Measurements from ENCODE around the gene BRCA2.

BRCA2 gene, protein sequence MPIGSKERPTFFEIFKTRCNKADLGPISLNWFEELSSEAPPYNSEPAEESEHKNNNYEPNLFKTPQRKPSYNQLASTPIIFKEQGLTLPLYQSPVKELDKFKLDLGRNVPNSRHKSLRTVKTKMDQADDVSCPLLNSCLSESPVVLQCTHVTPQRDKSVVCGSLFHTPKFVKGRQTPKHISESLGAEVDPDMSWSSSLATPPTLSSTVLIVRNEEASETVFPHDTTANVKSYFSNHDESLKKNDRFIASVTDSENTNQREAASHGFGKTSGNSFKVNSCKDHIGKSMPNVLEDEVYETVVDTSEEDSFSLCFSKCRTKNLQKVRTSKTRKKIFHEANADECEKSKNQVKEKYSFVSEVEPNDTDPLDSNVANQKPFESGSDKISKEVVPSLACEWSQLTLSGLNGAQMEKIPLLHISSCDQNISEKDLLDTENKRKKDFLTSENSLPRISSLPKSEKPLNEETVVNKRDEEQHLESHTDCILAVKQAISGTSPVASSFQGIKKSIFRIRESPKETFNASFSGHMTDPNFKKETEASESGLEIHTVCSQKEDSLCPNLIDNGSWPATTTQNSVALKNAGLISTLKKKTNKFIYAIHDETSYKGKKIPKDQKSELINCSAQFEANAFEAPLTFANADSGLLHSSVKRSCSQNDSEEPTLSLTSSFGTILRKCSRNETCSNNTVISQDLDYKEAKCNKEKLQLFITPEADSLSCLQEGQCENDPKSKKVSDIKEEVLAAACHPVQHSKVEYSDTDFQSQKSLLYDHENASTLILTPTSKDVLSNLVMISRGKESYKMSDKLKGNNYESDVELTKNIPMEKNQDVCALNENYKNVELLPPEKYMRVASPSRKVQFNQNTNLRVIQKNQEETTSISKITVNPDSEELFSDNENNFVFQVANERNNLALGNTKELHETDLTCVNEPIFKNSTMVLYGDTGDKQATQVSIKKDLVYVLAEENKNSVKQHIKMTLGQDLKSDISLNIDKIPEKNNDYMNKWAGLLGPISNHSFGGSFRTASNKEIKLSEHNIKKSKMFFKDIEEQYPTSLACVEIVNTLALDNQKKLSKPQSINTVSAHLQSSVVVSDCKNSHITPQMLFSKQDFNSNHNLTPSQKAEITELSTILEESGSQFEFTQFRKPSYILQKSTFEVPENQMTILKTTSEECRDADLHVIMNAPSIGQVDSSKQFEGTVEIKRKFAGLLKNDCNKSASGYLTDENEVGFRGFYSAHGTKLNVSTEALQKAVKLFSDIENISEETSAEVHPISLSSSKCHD (N-terminal part only)

DNA sequence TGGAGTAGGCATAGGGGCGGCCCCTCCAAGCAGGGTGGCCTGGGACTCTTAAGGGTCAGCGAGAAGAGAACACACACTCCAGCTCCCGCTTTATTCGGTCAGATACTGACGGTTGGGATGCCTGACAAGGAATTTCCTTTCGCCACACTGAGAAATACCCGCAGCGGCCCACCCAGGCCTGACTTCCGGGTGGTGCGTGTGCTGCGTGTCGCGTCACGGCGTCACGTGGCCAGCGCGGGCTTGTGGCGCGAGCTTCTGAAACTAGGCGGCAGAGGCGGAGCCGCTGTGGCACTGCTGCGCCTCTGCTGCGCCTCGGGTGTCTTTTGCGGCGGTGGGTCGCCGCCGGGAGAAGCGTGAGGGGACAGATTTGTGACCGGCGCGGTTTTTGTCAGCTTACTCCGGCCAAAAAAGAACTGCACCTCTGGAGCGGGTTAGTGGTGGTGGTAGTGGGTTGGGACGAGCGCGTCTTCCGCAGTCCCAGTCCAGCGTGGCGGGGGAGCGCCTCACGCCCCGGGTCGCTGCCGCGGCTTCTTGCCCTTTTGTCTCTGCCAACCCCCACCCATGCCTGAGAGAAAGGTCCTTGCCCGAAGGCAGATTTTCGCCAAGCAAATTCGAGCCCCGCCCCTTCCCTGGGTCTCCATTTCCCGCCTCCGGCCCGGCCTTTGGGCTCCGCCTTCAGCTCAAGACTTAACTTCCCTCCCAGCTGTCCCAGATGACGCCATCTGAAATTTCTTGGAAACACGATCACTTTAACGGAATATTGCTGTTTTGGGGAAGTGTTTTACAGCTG is at the start of gene BRCA2, which contains the start of gene ZAR1L:
Gene BRCA2, plus strand, starts transcription at position 271 of the 790 bp plus-strand sequence. CDS start 953 bp downstream, outside the sequence.
Gene ZAR1L, minus strand, starts transcription at position 126 of the 790 bp plus-strand sequence. CDS start 3,438 bp downstream, outside the sequence.
- peak; percentile 91 for DNase-seq (ENCODE audit: low read depth)

- DNase-seq (ENCODE audit: low read depth): no peak
These were observed 49.6 kb upstream of the BRCA2 start for GRCh38 chr13:32265726-32266125.

- DNase-seq (ENCODE audit: low read depth): no peak
These were observed 49.2 kb upstream of the BRCA2 start for GRCh38 chr13:32266130-32266529.

DNA sequence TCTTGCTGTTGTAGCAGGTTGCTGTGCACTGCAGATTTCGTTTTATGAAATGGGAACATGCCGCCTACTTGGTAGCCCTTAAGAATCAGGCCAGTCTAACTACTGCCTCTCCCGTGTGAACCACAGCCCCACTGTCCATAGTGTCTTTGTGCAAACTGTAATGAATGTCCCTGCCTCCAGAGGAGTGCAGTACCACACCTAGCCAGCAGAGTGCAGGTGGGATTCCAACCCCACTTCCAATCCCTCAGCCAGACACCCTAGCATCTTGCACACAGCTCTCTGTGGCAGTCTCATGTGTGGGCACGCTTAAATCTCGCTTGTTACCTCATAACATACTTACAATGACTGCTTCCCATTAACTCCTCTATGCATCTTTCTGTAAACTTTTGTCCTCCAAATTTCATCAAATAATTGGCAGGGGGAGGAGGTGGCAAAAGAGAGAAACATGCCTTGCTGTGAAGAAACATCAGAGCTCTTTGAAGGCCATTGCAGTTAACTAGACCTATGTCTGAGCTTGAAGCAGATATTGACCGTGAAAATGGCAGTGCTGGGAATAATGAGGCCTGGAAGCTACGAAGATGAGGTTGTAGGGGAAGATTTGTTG is 47.4 kb upstream of the BRCA2 start:
- no peak for DNase-seq (ENCODE audit: low read depth)

GRCh38 chr13:32272021-32272683 is 43.2 kb upstream of the BRCA2 start:
- no peak for DNase-seq (ENCODE audit: low read depth)

- DNase-seq (ENCODE audit: low read depth): no peak
These were observed 37.5 kb upstream of the BRCA2 start for GRCh38 chr13:32277839-32278238.

DNA sequence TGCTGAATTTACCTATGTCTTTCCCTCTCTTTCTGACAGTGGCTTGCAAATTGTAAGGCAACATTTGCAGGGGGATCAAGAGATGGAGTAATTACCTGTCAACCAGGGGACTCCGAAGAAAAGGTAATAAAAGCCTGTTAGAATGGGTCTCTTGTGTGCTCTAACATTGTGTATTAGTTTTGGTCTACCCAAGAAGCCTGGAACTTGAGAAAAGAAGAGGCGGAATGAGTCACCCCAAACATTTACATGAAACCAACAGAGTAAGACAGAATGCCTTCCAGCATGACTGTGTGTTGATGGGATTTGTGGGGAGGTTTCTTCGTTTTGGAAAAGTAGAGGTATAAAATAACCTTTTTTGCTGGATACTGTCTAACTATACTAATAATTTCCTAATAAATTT is 36.9 kb upstream of the BRCA2 start:
- DNase-seq (ENCODE audit: low read depth): peak; percentile 53

- no peak for DNase-seq (ENCODE audit: low read depth)
These were observed 34.2 kb upstream of the BRCA2 start for GRCh38 chr13:32281096-32281495.

DNA sequence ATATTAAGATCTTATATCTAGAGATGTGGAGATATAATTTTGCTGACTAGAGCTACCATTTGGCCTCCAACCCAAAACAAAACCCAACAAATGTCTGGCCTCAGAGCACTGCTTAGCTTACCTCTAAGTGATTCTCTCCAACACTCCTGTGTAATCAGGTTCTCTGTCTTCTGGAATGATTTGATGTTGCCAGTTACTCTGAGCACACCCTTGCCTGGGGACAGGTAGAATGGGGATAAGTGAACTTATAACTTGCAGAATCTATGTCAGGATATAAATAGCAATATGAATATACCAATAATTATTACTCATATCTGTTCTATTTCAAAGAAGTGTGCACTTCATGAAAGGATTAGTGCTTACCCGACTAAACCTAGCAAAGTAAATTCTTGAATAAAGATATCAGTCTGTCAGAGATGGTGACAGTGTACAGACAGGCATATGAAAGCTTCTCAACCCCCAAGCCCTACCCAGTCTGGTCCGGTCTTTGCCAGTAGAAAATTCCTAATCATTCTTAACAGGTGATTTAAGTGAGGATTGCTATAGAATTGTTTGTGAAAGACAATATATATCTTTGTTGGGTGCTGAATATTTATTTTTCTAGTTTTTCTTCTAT is 33.1 kb upstream of the BRCA2 start:
- no peak for DNase-seq (ENCODE audit: low read depth)

DNA sequence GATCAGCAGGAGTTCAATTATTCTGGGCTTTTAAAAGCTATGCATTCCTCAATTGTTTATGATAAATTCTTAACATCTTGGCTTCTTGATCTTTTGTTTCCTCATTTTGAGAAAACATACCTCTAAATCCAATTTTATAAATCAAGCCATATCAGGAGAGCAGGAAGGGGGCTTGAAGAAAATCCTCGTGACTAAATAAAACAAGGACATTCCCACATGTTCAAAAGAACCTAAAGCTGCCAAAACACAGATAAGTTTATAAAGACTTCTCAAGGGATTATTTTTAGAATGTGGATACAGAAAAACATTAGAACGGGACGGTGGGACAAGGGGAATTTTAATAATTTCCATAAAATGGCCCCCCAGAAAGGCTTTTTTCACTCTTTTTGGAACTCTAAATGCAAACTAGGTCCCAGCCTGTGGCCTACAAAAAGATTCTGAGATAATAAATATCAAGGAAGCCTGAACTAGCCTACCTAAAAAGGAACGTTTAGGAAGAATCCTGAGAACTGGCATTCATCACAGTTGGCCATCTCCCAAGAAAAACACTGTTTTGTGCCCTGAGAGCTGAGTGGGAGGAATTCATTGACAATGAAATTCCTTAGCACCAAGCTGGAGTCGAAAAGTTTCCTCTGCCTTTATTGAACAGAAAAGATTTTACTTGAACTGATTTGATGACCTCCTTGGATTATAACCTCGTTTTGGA is 30.2 kb upstream of the BRCA2 start:
- peak; percentile 90 for DNase-seq (ENCODE audit: low read depth)

DNA sequence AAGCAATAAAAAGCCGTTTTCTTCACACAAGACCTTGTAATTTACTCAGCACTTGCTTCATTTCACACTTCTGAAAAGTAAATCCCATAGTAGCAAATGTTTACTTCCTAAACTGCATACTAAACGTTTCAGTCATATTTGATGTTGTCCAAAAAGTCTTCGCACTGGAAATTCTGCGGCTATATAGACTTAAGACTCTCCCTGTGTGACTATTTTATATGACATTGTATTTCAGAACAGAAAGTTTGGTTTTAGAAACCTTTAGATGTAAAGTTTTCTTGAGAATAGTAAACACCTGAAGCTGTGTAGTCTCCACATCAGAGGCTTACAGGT is 29.7 kb upstream of the BRCA2 start:
- DNase-seq (ENCODE audit: low read depth): no peak

DNA sequence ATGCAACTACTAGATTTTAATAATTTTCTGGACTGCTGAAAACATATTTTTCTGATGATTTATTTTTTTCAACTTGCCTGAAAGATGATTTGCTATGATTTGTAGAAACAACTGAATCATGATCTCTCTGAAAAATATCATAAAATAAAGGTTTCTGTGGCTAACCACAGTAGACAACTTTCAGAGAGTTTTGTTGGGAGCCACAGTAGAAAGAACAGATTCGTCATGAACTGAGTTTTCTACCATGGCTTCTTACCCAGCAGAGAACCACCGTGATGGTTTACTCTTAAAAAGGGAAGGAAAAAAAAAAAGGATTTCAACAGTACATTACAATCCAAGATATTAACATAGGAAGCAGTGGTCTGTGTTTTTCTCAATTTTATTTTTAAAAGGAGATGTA is 18.1 kb upstream of the BRCA2 start:
- no peak for DNase-seq (ENCODE audit: low read depth)

GRCh38 chr13:32298695-32299094 is 16.6 kb upstream of the BRCA2 start:
- no peak for DNase-seq (ENCODE audit: low read depth)

GRCh38 chr13:32299893-32300292 is 15.4 kb upstream of the BRCA2 start:
- DNase-seq (ENCODE audit: low read depth): no peak

DNA sequence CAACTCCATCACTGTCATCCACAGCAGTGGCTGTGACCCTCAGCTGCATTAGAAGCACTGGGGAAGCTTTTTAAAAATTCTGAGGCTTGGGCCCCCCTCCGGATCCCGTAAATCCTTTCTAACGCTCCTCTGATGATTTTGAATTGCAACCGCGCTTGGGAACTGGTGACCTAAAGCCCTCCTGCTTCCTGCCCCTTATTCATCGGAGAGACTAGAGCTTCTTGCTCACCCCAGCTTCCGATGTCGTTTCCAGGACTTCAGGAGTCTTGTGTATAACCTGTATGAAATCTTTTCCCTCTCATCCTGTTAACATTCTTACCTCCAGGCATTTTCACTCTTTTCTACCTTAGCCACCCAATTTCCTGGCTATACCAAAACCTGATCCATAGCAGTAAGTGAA is 14.9 kb upstream of the BRCA2 start:
- no peak for DNase-seq (ENCODE audit: low read depth)

DNA sequence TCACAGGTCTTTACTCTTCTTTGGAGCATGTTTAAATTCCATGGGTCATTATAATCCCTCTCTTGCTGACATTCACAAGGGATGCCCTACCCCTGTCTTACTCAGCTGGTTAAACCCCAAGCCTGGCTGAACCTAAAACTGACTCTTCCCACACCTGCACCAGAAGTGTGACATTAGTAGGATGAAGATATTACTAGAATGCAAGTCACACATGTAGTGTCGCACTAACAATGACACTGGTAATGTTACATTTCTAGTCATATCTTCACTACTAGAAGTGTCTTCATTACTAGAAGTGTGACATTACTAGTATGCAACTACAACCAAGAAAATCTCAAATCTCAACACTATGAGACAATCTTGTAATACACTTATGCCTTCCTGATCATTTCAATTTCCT is 14.4 kb upstream of the BRCA2 start:
- DNase-seq (ENCODE audit: low read depth): no peak

DNA sequence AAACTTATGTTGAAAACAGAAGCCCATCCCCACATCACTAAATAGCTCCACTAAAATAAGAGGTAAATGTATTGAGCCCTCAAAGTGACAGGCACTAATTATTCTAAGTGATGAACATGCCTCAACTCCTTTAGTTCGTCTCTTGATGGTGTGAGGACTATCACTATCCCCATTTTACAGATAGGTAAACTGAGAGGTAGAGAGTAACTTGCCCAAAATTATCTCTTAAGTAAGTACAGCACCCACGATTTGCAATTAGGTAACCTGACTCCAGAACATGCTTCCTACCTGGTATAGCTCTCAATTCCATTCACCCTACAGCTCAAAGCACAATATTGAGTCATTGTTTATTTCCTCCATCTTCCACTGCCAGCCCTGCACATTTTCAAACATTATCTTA is 12.8 kb upstream of the BRCA2 start:
- DNase-seq (ENCODE audit: low read depth): no peak

GRCh38 chr13:32305646-32306045 is 9.7 kb upstream of the BRCA2 start:
- DNase-seq (ENCODE audit: low read depth): no peak
